Stimulated activated CD4-positive, alpha-beta T cell treated with anti-CD3 and anti-CD28 coated beads, Interleukin-1b, Interleukin-23, amount 100 ng/mL, for 48 hours (primary cell): ENCODE results near the gene POLR1A.
A peak's percentile ranks its signal among the peaks of the same experiment; 100 is the strongest.

Experiments used
- DNase-seq: peaks from one replicate; pipeline ENCODE4 v3.0.0-alpha.2; 2020

POLR1A gene

GRCh38 chr2:86036669-86037138 lies 69.0 kb downstream of the POLR1A start:
- no peak for DNase-seq

- peak; percentile 61 for DNase-seq
These were observed 69.6 kb downstream of the POLR1A start for GRCh38 chr2:86035883-86036668.

- DNase-seq: no peak
These were observed 70.3 kb downstream of the POLR1A start for GRCh38 chr2:86035376-86035882.

- no peak for DNase-seq
These were observed 71.7 kb downstream of the POLR1A start for GRCh38 chr2:86033751-86034692.

GRCh38 chr2:86032861-86033595 lies 72.7 kb downstream of the POLR1A start:
- DNase-seq: no peak

- no peak for DNase-seq
These were observed 74.1 kb downstream of the POLR1A start for GRCh38 chr2:86031606-86032005.

- DNase-seq: no peak
These were observed 74.5 kb downstream of the POLR1A start for GRCh38 chr2:86031151-86031550.

GRCh38 chr2:86029873-86030272 lies 75.8 kb downstream of the POLR1A start:
- DNase-seq: no peak

- DNase-seq: no peak
These were observed 76.8 kb downstream of the POLR1A start for GRCh38 chr2:86028766-86029381.

GRCh38 chr2:86027922-86028765 lies 77.5 kb downstream of the POLR1A start:
- no peak for DNase-seq

GRCh38 chr2:86027196-86027921 lies 78.3 kb downstream of the POLR1A start:
- no peak for DNase-seq

GRCh38 chr2:86026744-86027065 lies 79.0 kb downstream of the POLR1A start:
- DNase-seq: no peak

- DNase-seq: no peak
These were observed 79.5 kb downstream of the POLR1A start for GRCh38 chr2:86025976-86026743.

- no peak for DNase-seq
These were observed 80.4 kb downstream of the POLR1A start for GRCh38 chr2:86025229-86025820.

- no peak for DNase-seq
These were observed 82.3 kb downstream of the POLR1A start for GRCh38 chr2:86023366-86023712.

GRCh38 chr2:86022661-86023365 lies 82.9 kb downstream of the POLR1A start:
- no peak for DNase-seq

- DNase-seq: no peak
These were observed 84.0 kb downstream of the POLR1A start for GRCh38 chr2:86021396-86022378.

- DNase-seq: no peak
These were observed 84.7 kb downstream of the POLR1A start for GRCh38 chr2:86020984-86021383.
